GM21360 (cell line): ENCODE measurements around the gene RASGEF1C.

Experiments used
- ATAC-seq: cut with Tn5 transposase; IDR thresholded peaks from one replicate; pipeline ENCODE4 v1.9.1; 2021; ENCODE audit warnings: mild to moderate bottlenecking, moderate library complexity; ENCODE audit not compliant: unreplicated experiment

RASGEF1C gene

GRCh38 chr5:180088561-180088960 is 120.5 kb downstream of the RASGEF1C start:
- ATAC-seq: no peak

- ATAC-seq: no peak
Observed at GRCh38 chr5:180086816-180087399, 122.1 kb downstream of the RASGEF1C start.

- no peak for ATAC-seq
Observed at GRCh38 chr5:180085837-180086236, 123.2 kb downstream of the RASGEF1C start.

GRCh38 chr5:180084638-180085561 is 124.1 kb downstream of the RASGEF1C start:
- ATAC-seq: no peak

GRCh38 chr5:180083529-180084060 is 125.4 kb downstream of the RASGEF1C start:
- no peak for ATAC-seq

GRCh38 chr5:180082633-180083420 is 126.2 kb downstream of the RASGEF1C start:
- ATAC-seq: no peak

- ATAC-seq: no peak
Observed at GRCh38 chr5:180081481-180081880, 127.5 kb downstream of the RASGEF1C start.

- ATAC-seq: no peak
Observed at GRCh38 chr5:180080486-180081280, 128.3 kb downstream of the RASGEF1C start.

- no peak for ATAC-seq
Observed at GRCh38 chr5:180079702-180080466, 129.1 kb downstream of the RASGEF1C start.

- no peak for ATAC-seq
Observed at GRCh38 chr5:180078348-180078747, 130.7 kb downstream of the RASGEF1C start.

- no peak for ATAC-seq
Observed at GRCh38 chr5:180077594-180078284, 131.3 kb downstream of the RASGEF1C start.

GRCh38 chr5:180075703-180076102 is 133.3 kb downstream of the RASGEF1C start:
- ATAC-seq: no peak

- no peak for ATAC-seq
Observed at GRCh38 chr5:180074462-180074861, 134.5 kb downstream of the RASGEF1C start.

GRCh38 chr5:180072556-180072955 is 136.5 kb downstream of the RASGEF1C start:
- no peak for ATAC-seq

GRCh38 chr5:180072256-180072548 is 136.8 kb downstream of the RASGEF1C start:
- ATAC-seq: no peak

- ATAC-seq: no peak
Observed at GRCh38 chr5:180071531-180072255, 137.3 kb downstream of the RASGEF1C start, which contains the start of gene RNF130. TSS of gene RNF130 (minus strand) at chr5:180071759. CDS start at chr5:180071702, 57 bp downstream.

- ATAC-seq: no peak
Observed at GRCh38 chr5:180070756-180071530, 138.1 kb downstream of the RASGEF1C start.
